Common myeloid progenitor, CD34-positive (primary cell): ENCODE measurements around the gene STOX1.
A peak's percentile ranks its signal among the peaks of the same experiment; 100 is the strongest.
"Not testable (repeated sequence)": the region's sequence is repeated elsewhere in the genome, so short reads cannot be mapped to it uniquely, and the experiment has no call there.

Experiments used
- CTCF ChIA-PET: fragments of 350-600 bp; sonication (Branson Sonifier 250); formaldehyde crosslinking; loops from one replicate; lab custom pipeline; 2021; ENCODE audit warnings: antibody characterized with exemption; lab: Charles Lee
- POLR2A ChIA-PET: fragments of 350-600 bp; sonication (Branson Sonifier 250); formaldehyde crosslinking; loops from one replicate; lab custom pipeline; 2021; ENCODE audit warnings: antibody characterized with exemption; lab: Charles Lee
- DNase-seq, 3 donors: peaks; one replicate each; pipeline versions ENCODE4 v3.0.0 to v3.0.0-alpha.2; 2013
- H3K27ac ChIP-seq, 2 experiments: 1 replicate in 1 of 2; 2 replicates in 1 of 2; pipeline ENCODE4 v1.7.0; 2013; ENCODE audit warnings: inconsistent platforms in 2 of 2, low read length in 2 of 2, mild to moderate bottlenecking in 2 of 2, low read depth in 1 of 2, moderate library complexity in 1 of 2; ENCODE audit not compliant: severe bottlenecking in 2 of 2, insufficient read depth in 1 of 2, poor library complexity in 1 of 2
- H3K27me3 ChIP-seq, 5 experiments: replicated peaks in 2 of 5; 1 replicate in 3 of 5; 2 replicates in 2 of 5; pipeline versions ENCODE4 v1.6.1 to v1.7.0; 2013; ENCODE audit warnings: low read length in 4 of 5, mild to moderate bottlenecking in 2 of 5, moderate library complexity in 2 of 5, inconsistent platforms in 1 of 5; ENCODE audit not compliant: insufficient read depth in 5 of 5, control insufficient read depth in 4 of 5
- H3K36me3 ChIP-seq, 4 experiments: 1 replicate in 2 of 4; 2 replicates in 2 of 4; pipeline versions ENCODE4 v1.6.1 to v1.7.0; 2013; ENCODE audit warnings: low read length in 3 of 4, control low read depth in 1 of 4, mild to moderate bottlenecking in 1 of 4; ENCODE audit not compliant: control insufficient read depth in 4 of 4, insufficient read depth in 4 of 4
- H3K4me1 ChIP-seq, 4 experiments: 1 replicate in 3 of 4; 2 replicates in 1 of 4; pipeline versions ENCODE4 v1.6.1 to v1.7.1; 2013; ENCODE audit warnings: low read length in 3 of 4, mild to moderate bottlenecking in 3 of 4, control low read depth in 1 of 4, inconsistent platforms in 1 of 4, moderate library complexity in 1 of 4; ENCODE audit not compliant: control insufficient read depth in 4 of 4, insufficient read depth in 4 of 4; ENCODE audit errors: control extremely low read depth in 1 of 4
- H3K4me3 ChIP-seq, 7 experiments: 1 replicate in 4 of 7; 2 replicates in 3 of 7; pipeline versions ENCODE4 v1.5.1 to v1.7.0; 2013; ENCODE audit warnings: mild to moderate bottlenecking in 7 of 7, low read length in 6 of 7, moderate library complexity in 6 of 7, inconsistent platforms in 2 of 7, low read depth in 2 of 7, control low read depth in 1 of 7; ENCODE audit not compliant: insufficient read depth in 4 of 7, control insufficient read depth in 1 of 7; ENCODE audit errors: extremely low read depth in 1 of 7
- H3K9me3 ChIP-seq, 5 experiments: 1 replicate in 4 of 5; 2 replicates in 1 of 5; pipeline versions ENCODE4 v1.6.1 to v1.7.1; 2013; ENCODE audit warnings: low read length in 4 of 5, mild to moderate bottlenecking in 2 of 5, inconsistent platforms in 1 of 5, low read depth in 1 of 5, moderate library complexity in 1 of 5; ENCODE audit not compliant: control insufficient read depth in 4 of 5, insufficient read depth in 2 of 5; ENCODE audit errors: control extremely low read depth in 1 of 5
- WGBS: methylation state at CpG from one replicate; pipeline ENCODE4 v1.1.5; 2013; ENCODE audit not compliant: insufficient coverage; 5-methylcytosine and 5-hydroxymethylcytosine counted together

The STOX1 gene

DNA sequence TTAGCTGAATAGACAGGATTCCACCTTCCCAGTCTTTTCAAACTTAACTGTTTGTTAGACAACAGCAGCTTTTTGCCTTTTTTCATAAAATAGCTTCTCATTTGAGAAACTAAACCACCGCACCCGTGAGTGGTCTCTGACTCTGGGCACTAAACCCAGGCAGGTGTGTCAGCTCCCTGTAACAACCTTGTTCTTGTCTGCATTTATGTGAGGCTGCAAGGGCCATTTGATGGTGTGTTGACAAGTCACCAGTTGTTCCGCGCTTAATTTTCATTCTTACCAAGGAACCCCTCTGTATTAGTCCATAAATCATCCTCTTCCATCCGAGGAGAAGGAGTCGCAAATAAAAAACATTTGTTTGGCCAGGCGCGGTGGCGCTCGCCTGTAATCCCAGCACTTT lies 1.5 kb downstream of the STOX1 start:
- 88% methylated on average over 10 of the region's 10 CpGs for WGBS
- H3K36me3 ChIP-seq: no peaks in the 10 kb centered on the region
- no peak for DNase-seq
- POLR2A ChIA-PET: no interaction called here
- no peaks in the 10 kb centered on the region for H3K27me3 ChIP-seq
- H3K4me1 ChIP-seq: peaks cover 0 to 12% (median 8%) of the 10 kb centered on the region in 4 experiments
- no peaks in the 10 kb centered on the region for H3K9me3 ChIP-seq
- no peak overlapping the region for H3K4me3 ChIP-seq
- no peak overlapping the region for H3K27ac ChIP-seq
- CTCF ChIA-PET: interaction anchor here (0.7 to 1.0 kb wide), 2 partner anchors 61 to 300 kb away, joined by 3 to 5 read pairs; no protein-coding TSS in a partner anchor

GRCh38 chr10:68829521-68829920 lies 2.2 kb downstream of the STOX1 start:
- H3K4me3 ChIP-seq: no peak overlapping the region
- WGBS: 61% methylated on average over 6 of the region's 6 CpGs
- peaks cover 0 to 12% (median 8%) of the 10 kb centered on the region in 4 experiments for H3K4me1 ChIP-seq
- DNase-seq: peak in 1 of 3 donors; percentile 6
- POLR2A ChIA-PET: no interaction called here
- no peaks in the 10 kb centered on the region for H3K36me3 ChIP-seq
- no peak overlapping the region for H3K27ac ChIP-seq
- CTCF ChIA-PET: interaction anchor here (1.1 kb wide), 1 partner anchor 10 kb away, joined by 3 read pairs; no protein-coding TSS in a partner anchor
- H3K27me3 ChIP-seq: no peaks in the 10 kb centered on the region
- no peaks in the 10 kb centered on the region for H3K9me3 ChIP-seq

- Histone ChIP-seq H3K36me3 (no peaks in the 10 kb centered on the region), H3K4me3 (no peak overlapping the region), H3K4me1 (peaks cover 0 to 12% (median 8%) of the 10 kb centered on the region in 4 experiments), H3K27ac (no peak overlapping the region), H3K9me3 (no peaks in the 10 kb centered on the region), H3K27me3 (no peaks in the 10 kb centered on the region)
- POLR2A ChIA-PET: no interaction called here
- DNase-seq: no peak
- CTCF ChIA-PET: interaction anchor here (1.1 kb wide), 1 partner anchor 9 kb away, joined by 3 read pairs; no protein-coding TSS in a partner anchor
- 100% methylated on average over 1 of the region's 6 CpGs for WGBS
Measured at GRCh38 chr10:68829952-68830351, 2.6 kb downstream of the STOX1 start.

GRCh38 chr10:68831961-68832455 lies 4.7 kb downstream of the STOX1 start:
- Histone ChIP-seq H3K4me1 (peaks cover 0 to 7% (median 4%) of the 10 kb centered on the region in 4 experiments), H3K27me3 (no peaks in the 10 kb centered on the region), H3K4me3 (no peak overlapping the region), H3K9me3 (no peaks in the 10 kb centered on the region), H3K27ac (no peak overlapping the region), H3K36me3 (no peaks in the 10 kb centered on the region)
- CTCF ChIA-PET: no interaction called here
- POLR2A ChIA-PET: no interaction called here
- 100% methylated on average over 5 of the region's 5 CpGs for WGBS
- DNase-seq: no peak

GRCh38 chr10:68832601-68833000 lies 5.3 kb downstream of the STOX1 start:
- H3K27ac ChIP-seq: no peak overlapping the region
- ChIA-PET CTCF (interaction anchor here (0.6 kb wide), 1 partner anchor 39 kb away, joined by 3 read pairs; no protein-coding TSS in a partner anchor), POLR2A (no interaction called here)
- H3K4me3 ChIP-seq: no peak overlapping the region
- DNase-seq: no peak
- no peaks in the 10 kb centered on the region for H3K36me3 ChIP-seq
- peaks cover 0 to 5% (median 3%) of the 10 kb centered on the region in 4 experiments for H3K4me1 ChIP-seq
- no peaks in the 10 kb centered on the region for H3K27me3 ChIP-seq
- WGBS: 92% methylated on average over 4 of the region's 4 CpGs
- H3K9me3 ChIP-seq: no peaks in the 10 kb centered on the region

GRCh38 chr10:68837626-68838322 lies 10.4 kb downstream of the STOX1 start:
- CTCF ChIA-PET: no interaction called here

GRCh38 chr10:68840650-68841049 lies 13.3 kb downstream of the STOX1 start:
- H3K4me3 ChIP-seq, H3K4me1 ChIP-seq, H3K27ac ChIP-seq, H3K27me3 ChIP-seq, H3K36me3 ChIP-seq, DNase-seq, POLR2A ChIA-PET, H3K9me3 ChIP-seq, CTCF ChIA-PET: not testable (repeated sequence)
- 89% methylated on average over 6 of the region's 9 CpGs for WGBS

More at GRCh38 chr10:68837626-68838322, 10.4 kb downstream of the STOX1 start:
- Histone ChIP-seq H3K27me3 (no peaks in the 10 kb centered on the region), H3K9me3 (no peaks in the 10 kb centered on the region), H3K4me1 (no peaks in the 10 kb centered on the region), H3K36me3 (no peaks in the 10 kb centered on the region), H3K4me3 (no peak overlapping the region), H3K27ac (no peak overlapping the region)
- DNase-seq: no peak
- POLR2A ChIA-PET: no interaction called here
- 96% methylated on average over 7 of the region's 8 CpGs for WGBS
